IMR-90 (cell line): ENCODE measurements around the gene PLSCR5. TPM values are rescaled to one million over a fixed set of nuclear protein-coding genes. Genes with fewer than 3 reads are reported as not detected.

Experiments
- ATAC-seq: fragments of 200-7000 bp; cut with Tn5 transposase; 2 replicates; pipeline ENCODE4 v1.9.1; 2020; ENCODE audit warnings: low read depth, mild to moderate bottlenecking, moderate library complexity
- BruUV-seq: library from RNA; stranded (reverse); fragments of 400-500 nt; replicated peaks from 2 replicates; lab custom pipeline; 2021; lab: Mats Ljungman, UMichigan
- CTCF ChIA-PET: fragments of 300-600 bp; formaldehyde crosslinking; extraction: SDS; loops from one replicate; lab custom pipeline; 2021; ENCODE audit warnings: antibody characterized with exemption; lab: Yijun Ruan, JAX
- POLR2A ChIA-PET: fragments of 300-600 bp; sonication (Branson Sonifier 250); formaldehyde crosslinking; loops from one replicate; lab custom pipeline; 2022; ENCODE audit warnings: antibody characterized with exemption; ENCODE audit not compliant: unreplicated experiment; lab: Charles Lee
- DNase-seq: peaks from one replicate; pipeline ENCODE4 v3.0.0; 2013
- H2AFZ ChIP-seq: replicated peaks from 2 replicates; pipeline ENCODE3; 2013; ENCODE audit warnings: low read length, mild to moderate bottlenecking; ENCODE audit not compliant: poor library complexity
- H2AK5ac ChIP-seq: 2 replicates; pipeline ENCODE4 v1.6.1; 2013; ENCODE audit warnings: low read depth, low read length, inconsistent platforms
- H2AK9ac ChIP-seq: replicated peaks from 2 replicates; pipeline ENCODE3; 2013; ENCODE audit warnings: mild to moderate bottlenecking, low read depth, low read length, moderate library complexity; ENCODE audit not compliant: poor library complexity
- H2BK120ac ChIP-seq: 2 replicates; pipeline ENCODE4 v1.6.1; 2013; ENCODE audit warnings: low read depth, low read length, inconsistent platforms
- H2BK15ac ChIP-seq: 3 replicates; pipeline ENCODE4 v1.6.1; 2013; ENCODE audit warnings: low read depth, low read length, inconsistent platforms
- H2BK20ac ChIP-seq: 2 replicates; pipeline ENCODE4 v1.6.1; 2013; ENCODE audit warnings: low read depth, mild to moderate bottlenecking, inconsistent platforms, low read length, moderate library complexity
- H2BK5ac ChIP-seq: 2 replicates; pipeline ENCODE4 v1.6.1; 2013; ENCODE audit warnings: mild to moderate bottlenecking, low read depth, low read length, inconsistent platforms; ENCODE audit not compliant: poor library complexity, severe bottlenecking
- H3K14ac ChIP-seq: replicated peaks from 2 replicates; pipeline ENCODE4 v1.6.1; 2013; ENCODE audit warnings: low read depth, low read length, inconsistent platforms
- H3K18ac ChIP-seq: 2 replicates; pipeline ENCODE4 v1.6.1; 2013; ENCODE audit warnings: low read depth, low read length, control low read depth
- H3K23ac ChIP-seq: 2 replicates; pipeline ENCODE4 v1.6.1; 2013; ENCODE audit warnings: low read depth, low read length, inconsistent platforms
- H3K27ac ChIP-seq: 2 replicates; pipeline ENCODE4 v1.5.1; 2013; ENCODE audit warnings: mild to moderate bottlenecking, control low read depth, low read length; ENCODE audit not compliant: insufficient read depth
- H3K27me3 ChIP-seq: 2 replicates; pipeline ENCODE4 v1.6.1; 2013; ENCODE audit warnings: low read length; ENCODE audit not compliant: control insufficient read depth, insufficient read depth
- H3K36me3 ChIP-seq: 2 replicates; pipeline ENCODE4 v1.6.1; 2013; ENCODE audit warnings: low read length, mixed read lengths; ENCODE audit not compliant: control insufficient read depth, insufficient read depth
- H3K4ac ChIP-seq: 2 replicates; pipeline ENCODE4 v1.6.1; 2013; ENCODE audit warnings: low read depth, low read length, inconsistent platforms
- H3K4me1 ChIP-seq: 2 replicates; pipeline ENCODE4 v1.6.1; 2013; ENCODE audit warnings: low read length, mixed read lengths; ENCODE audit not compliant: control insufficient read depth, insufficient read depth
- H3K4me2 ChIP-seq: 2 replicates; pipeline ENCODE4 v1.6.1; 2013; ENCODE audit warnings: low read depth, mild to moderate bottlenecking, control low read depth, low read length, moderate library complexity
- H3K4me3 ChIP-seq: 2 replicates; pipeline ENCODE4 v1.5.1; 2013; ENCODE audit warnings: low read depth, mild to moderate bottlenecking, control low read depth, low read length, moderate library complexity; ENCODE audit not compliant: insufficient read depth
- H3K56ac ChIP-seq: 2 replicates; pipeline ENCODE4 v1.6.1; 2013; ENCODE audit warnings: low read length, inconsistent platforms; ENCODE audit not compliant: insufficient read depth; ENCODE audit errors: extremely low read depth
- H3K79me1 ChIP-seq, 2 experiments: 2 replicates each; pipeline ENCODE4 v1.6.1; 2013; ENCODE audit warnings: low read length in 2 of 2, inconsistent platforms in 1 of 2, low read depth in 1 of 2
- H3K9ac ChIP-seq: 2 replicates; pipeline ENCODE4 v1.6.1; 2013; ENCODE audit warnings: low read depth, low read length, control low read depth
- H3K9me1 ChIP-seq: 2 replicates; pipeline ENCODE4 v1.6.1; 2013; ENCODE audit warnings: low read length, inconsistent platforms; ENCODE audit not compliant: insufficient read depth
- H3K9me3 ChIP-seq: 2 replicates; pipeline ENCODE4 v1.6.1; 2013; ENCODE audit warnings: low read length; ENCODE audit not compliant: control insufficient read depth, insufficient read depth
- H4K20me1 ChIP-seq: 2 replicates; pipeline ENCODE4 v1.6.1; 2013; ENCODE audit warnings: low read length, inconsistent platforms; ENCODE audit not compliant: insufficient read depth
- H4K5ac ChIP-seq: 2 replicates; pipeline ENCODE4 v1.6.1; 2013; ENCODE audit warnings: mild to moderate bottlenecking, low read depth, low read length, control low read depth
- H4K8ac ChIP-seq, 2 experiments: 2 replicates each; pipeline ENCODE4 v1.6.1; 2013; ENCODE audit warnings: low read depth in 2 of 2, low read length in 2 of 2, control low read depth in 1 of 2, inconsistent platforms in 1 of 2
- H4K91ac ChIP-seq: 2 replicates; pipeline ENCODE4 v1.6.1; 2013; ENCODE audit warnings: low read depth, low read length, inconsistent platforms; ENCODE audit not compliant: insufficient read depth
- BHLHE40 ChIP-seq: fragments of 150-350 bp; IDR thresholded peaks from 2 replicates; pipeline ENCODE4 v1.6.1; 2016; ENCODE audit warnings: mild to moderate bottlenecking, low read depth, low read length
- CEBPB ChIP-seq: IDR thresholded peaks from 2 replicates; pipeline ENCODE4 v1.6.1; 2012; ENCODE audit warnings: low read depth, low read length, improper control_type of control experiment
- CHD1 ChIP-seq: IDR thresholded peaks from 2 replicates; pipeline ENCODE4 v1.6.1; 2012; ENCODE audit warnings: low read depth, low read length, improper control_type of control experiment
- FOS ChIP-seq: fragments of 150-350 bp; IDR thresholded peaks from 2 replicates; pipeline ENCODE4 v1.6.1; 2016; ENCODE audit warnings: low read depth, low read length
- MAFK ChIP-seq: IDR thresholded peaks from 2 replicates; pipeline ENCODE4 v1.6.1; 2012; ENCODE audit warnings: low read depth, low read length, improper control_type of control experiment
- MAZ ChIP-seq: IDR thresholded peaks from 2 replicates; pipeline ENCODE4 v1.6.1; 2012; ENCODE audit warnings: low read depth, mild to moderate bottlenecking, low read length, improper control_type of control experiment, moderate library complexity, borderline replicate concordance
- MXI1 ChIP-seq: IDR thresholded peaks from 2 replicates; pipeline ENCODE4 v1.6.1; 2012; ENCODE audit warnings: low read depth, mild to moderate bottlenecking, low read length, moderate library complexity, borderline replicate concordance
- NFE2L2 ChIP-seq: fragments of 150-350 bp; IDR thresholded peaks from 2 replicates; pipeline ENCODE4 v1.6.1; 2016; ENCODE audit warnings: low read depth, mild to moderate bottlenecking, low read length
- POLR2A ChIP-seq: IDR thresholded peaks from 2 replicates; pipeline ENCODE4 v1.6.1; 2012; ENCODE audit warnings: mild to moderate bottlenecking, low read depth, low read length
- RAD21 ChIP-seq: IDR thresholded peaks from 2 replicates; pipeline ENCODE4 v1.6.1; 2012; ENCODE audit warnings: low read length, improper control_type of control experiment
- RCOR1 ChIP-seq: IDR thresholded peaks from 2 replicates; pipeline ENCODE4 v1.6.1; 2012; ENCODE audit warnings: mild to moderate bottlenecking, low read length, improper control_type of control experiment; ENCODE audit not compliant: insufficient replicate concordance
- RFX5 ChIP-seq: IDR thresholded peaks from 2 replicates; pipeline ENCODE4 v1.8.0; 2012; ENCODE audit warnings: low read depth, mild to moderate bottlenecking, low read length, moderate library complexity
- SMC3 ChIP-seq: fragments of 150-350 bp; IDR thresholded peaks from 2 replicates; pipeline ENCODE4 v1.6.1; 2016; ENCODE audit warnings: low read depth, mild to moderate bottlenecking, antibody characterized with exemption, low read length, moderate library complexity
- dilution Hi-C: fragments of 300-500 bp; cut with HindIII; formaldehyde crosslinking; loops from one replicate; pipeline ENCODE4 v1.14.3; 2018; ENCODE audit warnings: low sequenced_read_pairs; ENCODE audit not compliant: unreplicated experiment
- in situ Hi-C: fragments of 300-500 bp; cut with MboI; formaldehyde crosslinking; loops from 3 replicates; pipeline ENCODE4 v1.14.3; 2019; ENCODE audit warnings: low sequenced_read_pairs, inconsistent platforms, mixed read lengths
- intact Hi-C: fragments of 100-400 bp; cut with micrococcal nuclease; formaldehyde crosslinking; loops from 2 replicates; pipeline ENCODE4 v1.10.0; 2022
- polyA plus RNA-seq, 3 experiments: library from polyadenylated mRNA; depleted of rRNA; stranded (reverse); fragments of >200 nt; gene quantifications; 2 replicates each; pipeline ENCODE4 v1.2.3, GENCODE V29; 2012; ENCODE audit warnings: low replicate concordance in 1 of 3
- total RNA-seq: library from RNA; depleted of rRNA; stranded (reverse); fragments of >200 nt; gene quantifications from 2 replicates; pipeline ENCODE4 v1.2.3, GENCODE V29; 2012
- TF ChIP-seq, protein P1 (sequence below): fragments of 150-350 bp; IDR thresholded peaks from 2 replicates; pipeline ENCODE4 v1.6.1; 2017; ENCODE audit warnings: mild to moderate bottlenecking, antibody characterized with exemption, low read length, low read depth
- TF ChIP-seq, protein P2 (sequence below): conservative IDR thresholded peaks from 2 replicates; pipeline ENCODE4 v1.5.1; 2012; ENCODE audit warnings: mild to moderate bottlenecking, low read depth, low read length, improper control_type of control experiment
- TF ChIP-seq, protein P3 (sequence below): fragments of 150-350 bp; IDR thresholded peaks from 2 replicates; pipeline ENCODE4 v1.6.1; 2016; ENCODE audit warnings: low read depth, mild to moderate bottlenecking, low read length, moderate library complexity, borderline replicate concordance

The PLSCR5 gene
- total and polyA plus RNA-seq, 2 of the 4 experiments (the other 2 are of a cell fraction): not detected

DNA sequence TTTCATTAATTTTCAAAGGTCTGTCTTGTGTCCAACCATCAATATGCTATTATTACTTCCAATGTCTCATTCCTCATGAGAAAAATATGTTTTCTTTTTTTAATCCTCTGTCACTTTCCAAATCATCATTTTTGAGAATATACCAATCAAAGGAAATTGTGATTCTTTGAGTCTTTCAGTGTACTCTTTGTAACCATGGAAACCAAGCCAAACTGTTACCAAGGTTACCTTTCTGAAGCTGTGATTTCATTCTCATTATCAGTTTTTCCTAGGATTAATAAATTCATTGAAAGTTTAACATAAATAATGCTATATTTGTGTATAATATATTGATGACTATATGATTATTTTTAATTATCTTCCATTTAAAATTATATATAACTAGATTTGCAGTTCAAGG is 16.6 kb upstream of the PLSCR5 start:
- no peak overlapping the region for H4K91ac ChIP-seq
- no peak overlapping the region for H3K4me3 ChIP-seq
- no peak overlapping the region for H3K9ac ChIP-seq
- H3K36me3 ChIP-seq: no peaks in the 10 kb centered on the region
- H3K27ac ChIP-seq: no peak overlapping the region
- no peak overlapping the region for H3K18ac ChIP-seq
- no TSS peak for BruUV-seq
- dilution Hi-C loops: no loop called here
- no peak overlapping the region for H2AK5ac ChIP-seq
- H3K9me3 ChIP-seq: no peaks in the 10 kb centered on the region
- H2AK9ac ChIP-seq: no peak overlapping the region
- no peak overlapping the region for H2BK5ac ChIP-seq
- no peak overlapping the region for H4K8ac ChIP-seq
- no peak overlapping the region for H3K56ac ChIP-seq
- H2BK15ac ChIP-seq: no peak overlapping the region
- H3K27me3 ChIP-seq: no peaks in the 10 kb centered on the region
- H2AFZ ChIP-seq: no peak overlapping the region
- no peaks in the 10 kb centered on the region for H3K9me1 ChIP-seq
- H3K14ac ChIP-seq: no peak overlapping the region
- ChIA-PET POLR2A (no interaction called here), CTCF (no interaction called here)
- H3K23ac ChIP-seq: no peak overlapping the region
- no peaks in the 10 kb centered on the region for H3K79me1 ChIP-seq
- H4K20me1 ChIP-seq: no peaks in the 10 kb centered on the region
- no peak overlapping the region for H2BK20ac ChIP-seq
- H4K5ac ChIP-seq: no peak overlapping the region
- in situ Hi-C loops: no loop called here
- H3K4me2 ChIP-seq: no peak overlapping the region
- DNase-seq: no peak
- ATAC-seq: no peak
- H3K4ac ChIP-seq: no peak overlapping the region
- TF ChIP-seq CHD1: no peak
- TF ChIP-seq, protein P1, sequence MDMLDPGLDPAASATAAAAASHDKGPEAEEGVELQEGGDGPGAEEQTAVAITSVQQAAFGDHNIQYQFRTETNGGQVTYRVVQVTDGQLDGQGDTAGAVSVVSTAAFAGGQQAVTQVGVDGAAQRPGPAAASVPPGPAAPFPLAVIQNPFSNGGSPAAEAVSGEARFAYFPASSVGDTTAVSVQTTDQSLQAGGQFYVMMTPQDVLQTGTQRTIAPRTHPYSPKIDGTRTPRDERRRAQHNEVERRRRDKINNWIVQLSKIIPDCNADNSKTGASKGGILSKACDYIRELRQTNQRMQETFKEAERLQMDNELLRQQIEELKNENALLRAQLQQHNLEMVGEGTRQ: no peak
- TF ChIP-seq FOS: no peak
- TF ChIP-seq SMC3: no peak
- no peak for TF ChIP-seq MXI1
- TF ChIP-seq, protein P2, sequence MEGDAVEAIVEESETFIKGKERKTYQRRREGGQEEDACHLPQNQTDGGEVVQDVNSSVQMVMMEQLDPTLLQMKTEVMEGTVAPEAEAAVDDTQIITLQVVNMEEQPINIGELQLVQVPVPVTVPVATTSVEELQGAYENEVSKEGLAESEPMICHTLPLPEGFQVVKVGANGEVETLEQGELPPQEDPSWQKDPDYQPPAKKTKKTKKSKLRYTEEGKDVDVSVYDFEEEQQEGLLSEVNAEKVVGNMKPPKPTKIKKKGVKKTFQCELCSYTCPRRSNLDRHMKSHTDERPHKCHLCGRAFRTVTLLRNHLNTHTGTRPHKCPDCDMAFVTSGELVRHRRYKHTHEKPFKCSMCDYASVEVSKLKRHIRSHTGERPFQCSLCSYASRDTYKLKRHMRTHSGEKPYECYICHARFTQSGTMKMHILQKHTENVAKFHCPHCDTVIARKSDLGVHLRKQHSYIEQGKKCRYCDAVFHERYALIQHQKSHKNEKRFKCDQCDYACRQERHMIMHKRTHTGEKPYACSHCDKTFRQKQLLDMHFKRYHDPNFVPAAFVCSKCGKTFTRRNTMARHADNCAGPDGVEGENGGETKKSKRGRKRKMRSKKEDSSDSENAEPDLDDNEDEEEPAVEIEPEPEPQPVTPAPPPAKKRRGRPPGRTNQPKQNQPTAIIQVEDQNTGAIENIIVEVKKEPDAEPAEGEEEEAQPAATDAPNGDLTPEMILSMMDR: no peak
- TF ChIP-seq RFX5: no peak
- TF ChIP-seq BHLHE40: no peak
- no peak for TF ChIP-seq MAZ
- TF ChIP-seq RCOR1: no peak
- no peak for TF ChIP-seq MAFK
- TF ChIP-seq NFE2L2: no peak
- TF ChIP-seq, protein P3, sequence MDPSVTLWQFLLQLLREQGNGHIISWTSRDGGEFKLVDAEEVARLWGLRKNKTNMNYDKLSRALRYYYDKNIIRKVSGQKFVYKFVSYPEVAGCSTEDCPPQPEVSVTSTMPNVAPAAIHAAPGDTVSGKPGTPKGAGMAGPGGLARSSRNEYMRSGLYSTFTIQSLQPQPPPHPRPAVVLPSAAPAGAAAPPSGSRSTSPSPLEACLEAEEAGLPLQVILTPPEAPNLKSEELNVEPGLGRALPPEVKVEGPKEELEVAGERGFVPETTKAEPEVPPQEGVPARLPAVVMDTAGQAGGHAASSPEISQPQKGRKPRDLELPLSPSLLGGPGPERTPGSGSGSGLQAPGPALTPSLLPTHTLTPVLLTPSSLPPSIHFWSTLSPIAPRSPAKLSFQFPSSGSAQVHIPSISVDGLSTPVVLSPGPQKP: no peak
- TF ChIP-seq CEBPB: no peak
- TF ChIP-seq POLR2A: no peak
- TF ChIP-seq RAD21: no peak
- intact Hi-C loops: loop anchor here (2.0 kb wide), 1 partner anchor 985 kb away; no protein-coding TSS in a partner anchor
- H3K4me1 ChIP-seq: no peaks in the 10 kb centered on the region
- H2BK120ac ChIP-seq: no peak overlapping the region
